ENCODE results near the gene KIF21A. TPM values are rescaled to one million over a fixed set of nuclear protein-coding genes. Genes with fewer than 3 reads are reported as not detected.

KIF21A gene
- total and polyA plus RNA-seq, 4 donors = 1.2 to 9.0 (median 5.8) TPM

DNA sequence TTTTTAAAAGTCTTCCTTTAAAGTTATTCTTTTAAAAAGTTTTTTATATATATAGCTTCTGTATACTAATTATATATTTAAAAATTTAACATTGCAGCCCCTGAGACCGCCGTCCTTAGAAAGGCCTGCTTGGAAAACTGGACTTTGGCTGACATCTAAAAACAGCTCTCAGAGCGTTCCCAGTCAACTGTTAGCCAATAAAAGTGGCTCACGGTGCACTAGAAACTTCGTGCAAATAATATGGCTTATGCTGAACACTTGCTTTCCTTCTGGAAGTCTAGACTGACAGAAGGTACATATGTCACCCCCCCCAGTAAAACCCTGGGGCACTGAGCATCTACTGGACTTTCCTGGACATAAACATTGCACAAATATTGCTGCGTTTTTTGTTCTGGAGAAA, 115.0 kb downstream of the KIF21A start:
- ATAC-seq (ENCODE audit: low FRiP score) = no peak
- Histone ChIP-seq H3K27me3 (ENCODE audit: control insufficient read depth in 1 of 2, insufficient read depth in 2 of 2, low read length in 1 of 2) (no peaks in the 10 kb centered on the region), H3K4me3 (ENCODE audit: low read length in 2 of 2) (no peak overlapping the region), H3K36me3 (ENCODE audit: control insufficient read depth in 1 of 2, insufficient read depth in 2 of 2, low read length in 1 of 2) (peaks cover 1 to 4% of the 10 kb centered on the region in 2 donors), H3K4me1 (ENCODE audit: control insufficient read depth in 1 of 2, insufficient read depth in 2 of 2, low read length in 2 of 2) (no peaks in the 10 kb centered on the region), H3K27ac (ENCODE audit: low read depth in 1 of 2, low read length in 2 of 2) (no peak overlapping the region), H3K9me3 (ENCODE audit: control insufficient read depth, low read length) (no peaks in the 10 kb centered on the region)
- DNase-seq = no peak
- 85% methylated on average over 6 of the region's 6 CpGs for WGBS, 2 donors
- intact Hi-C loops (cut with DNase I) = no loop called here

DNA sequence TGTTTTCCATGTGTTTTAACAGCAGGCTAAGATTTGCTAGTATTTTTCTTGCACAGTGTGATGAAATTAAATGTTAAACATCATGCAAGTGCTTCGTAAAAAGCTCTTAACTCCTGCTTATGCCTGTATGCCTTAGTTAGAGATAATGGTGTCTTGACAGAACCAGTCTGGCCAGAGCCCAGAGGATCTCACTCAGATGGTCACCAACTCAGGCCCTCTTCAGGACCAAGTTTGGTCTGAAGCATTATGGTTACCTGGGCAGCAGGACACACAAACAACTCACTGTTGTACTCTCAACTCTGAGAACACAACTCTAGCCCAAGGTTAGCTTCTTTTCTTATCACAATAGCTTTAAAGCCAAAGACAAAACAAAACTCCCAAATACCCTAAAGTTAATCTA, 115.4 kb downstream of the KIF21A start:
- no peaks in the 10 kb centered on the region for H3K9me3 ChIP-seq (ENCODE audit: control insufficient read depth, low read length)
- H3K27ac ChIP-seq (ENCODE audit: low read depth in 1 of 2, low read length in 2 of 2) = no peak overlapping the region
- H3K4me3 ChIP-seq (ENCODE audit: low read length in 2 of 2) = no peak overlapping the region
- 72 to 83% methylated on average over 1 of the region's 1 CpG for WGBS, 2 donors
- ATAC-seq (ENCODE audit: low FRiP score) = no peak
- H3K4me1 ChIP-seq (ENCODE audit: control insufficient read depth in 1 of 2, insufficient read depth in 2 of 2, low read length in 2 of 2) = no peaks in the 10 kb centered on the region
- peaks cover 0 to 1% of the 10 kb centered on the region in 2 donors for H3K36me3 ChIP-seq (ENCODE audit: control insufficient read depth in 1 of 2, insufficient read depth in 2 of 2, low read length in 1 of 2)
- no peaks in the 10 kb centered on the region for H3K27me3 ChIP-seq (ENCODE audit: control insufficient read depth in 1 of 2, insufficient read depth in 2 of 2, low read length in 1 of 2)
- DNase-seq = no peak
- intact Hi-C loops (cut with DNase I) = no loop called here

DNA sequence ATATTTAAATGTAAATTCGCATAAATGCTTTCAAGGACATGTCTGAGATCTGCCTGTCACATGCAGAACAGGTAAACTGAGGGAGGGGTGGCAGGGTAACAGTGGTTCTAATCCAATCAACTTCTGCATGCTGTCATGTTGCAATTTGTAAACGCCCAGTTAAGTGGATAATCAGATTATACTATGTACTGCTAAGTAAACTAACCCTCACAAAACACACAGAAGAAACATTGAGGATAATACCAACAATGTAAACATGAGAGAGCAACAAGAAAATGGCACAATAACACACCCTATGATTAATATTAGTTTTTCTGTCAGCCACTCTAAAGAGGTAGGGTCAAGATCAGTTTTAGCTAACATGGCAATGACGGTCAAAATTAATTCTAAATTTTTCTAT, 123.7 kb downstream of the KIF21A start:
- H3K27ac ChIP-seq (ENCODE audit: low read depth in 1 of 2, low read length in 2 of 2) = no peak overlapping the region
- H3K9me3 ChIP-seq (ENCODE audit: control insufficient read depth, low read length) = no peaks in the 10 kb centered on the region
- ATAC-seq (ENCODE audit: low FRiP score) (no peak), DNase-seq (no peak)
- H3K4me1 ChIP-seq (ENCODE audit: control insufficient read depth in 1 of 2, insufficient read depth in 2 of 2, low read length in 2 of 2) = no peaks in the 10 kb centered on the region
- intact Hi-C loops (cut with DNase I) = loop anchor here in 1 of 2 donors (10.0 kb wide), 1 partner anchor 376 kb away; no protein-coding TSS in a partner anchor
- H3K27me3 ChIP-seq (ENCODE audit: control insufficient read depth in 1 of 2, insufficient read depth in 2 of 2, low read length in 1 of 2) = no peaks in the 10 kb centered on the region
- WGBS, 2 donors = 96 to 97% methylated on average over 3 of the region's 3 CpGs
- H3K36me3 ChIP-seq (ENCODE audit: control insufficient read depth in 1 of 2, insufficient read depth in 2 of 2, low read length in 1 of 2) = no peaks in the 10 kb centered on the region
- H3K4me3 ChIP-seq (ENCODE audit: low read length in 2 of 2) = no peak overlapping the region

DNA sequence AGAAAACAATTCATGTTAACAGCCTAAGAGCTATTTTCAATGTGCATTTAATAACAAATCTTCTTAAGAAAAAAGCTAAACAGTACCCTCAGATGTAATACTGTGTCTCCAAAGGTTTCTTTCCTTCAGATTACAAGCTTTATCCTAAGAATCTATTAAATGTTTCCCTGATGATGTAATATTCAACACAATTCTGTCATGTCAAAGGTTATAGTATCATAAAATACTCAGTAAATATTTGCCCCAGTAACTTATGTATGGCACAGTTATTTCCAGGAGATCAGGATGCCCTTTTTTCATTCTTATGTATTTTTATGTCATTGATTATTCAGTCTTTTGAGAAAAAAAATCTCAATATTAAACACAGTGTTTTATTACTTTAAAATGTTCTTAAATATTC, 128.4 kb downstream of the KIF21A start:
- Histone ChIP-seq H3K4me1 (ENCODE audit: control insufficient read depth in 1 of 2, insufficient read depth in 2 of 2, low read length in 2 of 2) (no peaks in the 10 kb centered on the region), H3K36me3 (ENCODE audit: control insufficient read depth in 1 of 2, insufficient read depth in 2 of 2, low read length in 1 of 2) (no peaks in the 10 kb centered on the region), H3K9me3 (ENCODE audit: control insufficient read depth, low read length) (no peaks in the 10 kb centered on the region), H3K27me3 (ENCODE audit: control insufficient read depth in 1 of 2, insufficient read depth in 2 of 2, low read length in 1 of 2) (no peaks in the 10 kb centered on the region), H3K4me3 (ENCODE audit: low read length in 2 of 2) (no peak overlapping the region), H3K27ac (ENCODE audit: low read depth in 1 of 2, low read length in 2 of 2) (no peak overlapping the region)
- intact Hi-C loops (cut with DNase I) = loop anchor here in 1 of 2 donors (10.0 kb wide), 1 partner anchor 380 kb away; no protein-coding TSS in a partner anchor
- no peak for ATAC-seq (ENCODE audit: low FRiP score)
- DNase-seq = no peak

DNA sequence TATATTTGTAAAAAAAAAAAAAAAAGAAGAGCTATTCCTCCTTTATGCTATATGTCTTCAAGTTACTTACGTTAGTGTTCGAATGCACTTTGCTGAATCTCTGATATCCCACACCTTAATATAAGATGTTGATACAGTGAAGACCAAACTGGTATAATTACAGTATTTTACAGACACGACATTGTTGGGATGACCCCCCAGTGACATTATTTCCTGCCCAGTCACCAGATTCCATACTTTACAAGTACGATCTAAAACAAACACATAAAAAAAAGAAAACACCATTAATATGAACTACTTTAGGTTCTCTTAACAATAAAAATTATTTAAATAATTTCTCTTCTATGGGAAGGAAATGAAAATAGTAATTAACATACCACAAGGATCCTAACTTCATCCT, 133.4 kb downstream of the KIF21A start:
- no peaks in the 10 kb centered on the region for H3K27me3 ChIP-seq (ENCODE audit: control insufficient read depth in 1 of 2, insufficient read depth in 2 of 2, low read length in 1 of 2)
- intact Hi-C loops (cut with DNase I) = no loop called here
- no peak for DNase-seq
- H3K27ac ChIP-seq (ENCODE audit: low read depth in 1 of 2, low read length in 2 of 2) = no peak overlapping the region
- H3K4me3 ChIP-seq (ENCODE audit: low read length in 2 of 2) = no peak overlapping the region
- WGBS, 2 donors = 79 to 81% methylated on average over 4 of the region's 4 CpGs
- H3K36me3 ChIP-seq (ENCODE audit: control insufficient read depth in 1 of 2, insufficient read depth in 2 of 2, low read length in 1 of 2) = no peaks in the 10 kb centered on the region
- H3K4me1 ChIP-seq (ENCODE audit: control insufficient read depth in 1 of 2, insufficient read depth in 2 of 2, low read length in 2 of 2) = no peaks in the 10 kb centered on the region
- H3K9me3 ChIP-seq (ENCODE audit: control insufficient read depth, low read length) = no peaks in the 10 kb centered on the region
- ATAC-seq (ENCODE audit: low FRiP score) = no peak

DNA sequence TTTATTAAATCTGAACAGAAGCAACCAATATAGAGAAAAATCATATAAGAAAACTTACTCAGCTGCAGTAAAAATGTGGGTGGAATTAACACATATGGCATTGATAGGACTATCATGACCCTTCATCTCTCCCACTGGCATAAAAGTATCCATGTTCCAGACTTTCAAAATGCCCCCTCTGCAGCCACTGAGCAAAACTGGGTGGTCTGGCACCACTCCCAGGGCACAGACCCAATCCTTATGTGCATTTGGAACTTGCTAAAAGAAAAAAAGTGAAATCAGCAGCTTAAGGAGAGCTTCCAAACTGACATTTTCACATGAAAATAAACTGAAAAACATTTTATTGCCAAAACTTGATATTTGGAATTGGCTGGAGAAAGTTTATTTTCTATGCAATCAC, 141.5 kb downstream of the KIF21A start:
- no peak for ATAC-seq (ENCODE audit: low FRiP score)
- Histone ChIP-seq H3K27ac (ENCODE audit: low read depth in 1 of 2, low read length in 2 of 2) (no peak overlapping the region), H3K9me3 (ENCODE audit: control insufficient read depth, low read length) (no peaks in the 10 kb centered on the region), H3K36me3 (ENCODE audit: control insufficient read depth in 1 of 2, insufficient read depth in 2 of 2, low read length in 1 of 2) (no peaks in the 10 kb centered on the region), H3K27me3 (ENCODE audit: control insufficient read depth in 1 of 2, insufficient read depth in 2 of 2, low read length in 1 of 2) (no peaks in the 10 kb centered on the region), H3K4me3 (ENCODE audit: low read length in 2 of 2) (no peak overlapping the region), H3K4me1 (ENCODE audit: control insufficient read depth in 1 of 2, insufficient read depth in 2 of 2, low read length in 2 of 2) (no peaks in the 10 kb centered on the region)
- DNase-seq = no peak
- intact Hi-C loops (cut with DNase I) = no loop called here

DNA sequence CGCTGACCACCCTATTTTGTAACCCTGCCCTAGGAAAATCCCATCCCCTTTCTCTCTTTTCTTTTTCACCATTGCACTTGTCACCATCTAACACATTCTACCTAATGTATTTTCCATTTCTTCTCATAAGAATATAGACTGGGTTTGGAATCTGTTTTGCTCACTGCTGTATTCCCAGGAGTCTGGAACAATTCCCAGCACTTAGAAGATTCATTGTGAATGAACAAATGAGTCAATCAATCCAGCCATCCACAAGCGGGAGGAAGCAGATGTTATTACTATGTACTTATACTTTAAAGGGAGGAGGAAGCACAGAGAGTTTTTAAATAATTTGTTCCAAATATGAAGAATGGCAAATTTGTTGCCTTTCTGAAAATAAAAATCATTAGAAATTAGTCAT, 142.1 kb downstream of the KIF21A start:
- Histone ChIP-seq H3K9me3 (ENCODE audit: control insufficient read depth, low read length) (no peaks in the 10 kb centered on the region), H3K27me3 (ENCODE audit: control insufficient read depth in 1 of 2, insufficient read depth in 2 of 2, low read length in 1 of 2) (no peaks in the 10 kb centered on the region), H3K27ac (ENCODE audit: low read depth in 1 of 2, low read length in 2 of 2) (no peak overlapping the region), H3K4me3 (ENCODE audit: low read length in 2 of 2) (no peak overlapping the region), H3K4me1 (ENCODE audit: control insufficient read depth in 1 of 2, insufficient read depth in 2 of 2, low read length in 2 of 2) (no peaks in the 10 kb centered on the region), H3K36me3 (ENCODE audit: control insufficient read depth in 1 of 2, insufficient read depth in 2 of 2, low read length in 1 of 2) (no peaks in the 10 kb centered on the region)
- DNase-seq (no peak), ATAC-seq (ENCODE audit: low FRiP score) (no peak)
- intact Hi-C loops (cut with DNase I) = no loop called here
- 79 to 86% methylated on average over 2 of the region's 2 CpGs for WGBS, 2 donors

DNA sequence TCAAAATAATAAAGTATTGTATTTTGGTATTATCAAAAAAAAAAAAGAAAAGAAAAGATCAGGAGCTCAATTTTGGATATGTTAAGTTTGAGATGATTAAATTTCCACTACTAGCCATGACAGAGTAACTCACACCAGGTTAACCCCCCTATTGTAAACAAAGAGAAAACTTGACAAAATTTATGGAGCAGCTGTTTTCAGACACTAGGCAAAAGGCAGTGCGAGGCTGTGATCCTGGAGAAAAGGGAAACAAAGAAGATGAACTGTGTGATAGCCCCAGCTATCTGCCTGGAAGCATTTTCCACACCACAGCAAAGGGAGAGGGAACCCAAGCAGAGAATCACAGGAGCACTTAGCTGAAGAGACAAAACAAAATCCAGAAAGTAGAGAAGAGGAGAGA, 145.0 kb downstream of the KIF21A start:
- WGBS, 2 donors = 37 to 61% methylated on average over 1 of the region's 1 CpG
- Histone ChIP-seq H3K27ac (ENCODE audit: low read depth in 1 of 2, low read length in 2 of 2) (no peak overlapping the region), H3K27me3 (ENCODE audit: control insufficient read depth in 1 of 2, insufficient read depth in 2 of 2, low read length in 1 of 2) (no peaks in the 10 kb centered on the region), H3K4me3 (ENCODE audit: low read length in 2 of 2) (no peak overlapping the region), H3K36me3 (ENCODE audit: control insufficient read depth in 1 of 2, insufficient read depth in 2 of 2, low read length in 1 of 2) (no peaks in the 10 kb centered on the region), H3K4me1 (ENCODE audit: control insufficient read depth in 1 of 2, insufficient read depth in 2 of 2, low read length in 2 of 2) (no peaks in the 10 kb centered on the region), H3K9me3 (ENCODE audit: control insufficient read depth, low read length) (no peaks in the 10 kb centered on the region)
- ATAC-seq (ENCODE audit: low FRiP score) (no peak), DNase-seq (no peak)
- intact Hi-C loops (cut with DNase I) = no loop called here

DNA sequence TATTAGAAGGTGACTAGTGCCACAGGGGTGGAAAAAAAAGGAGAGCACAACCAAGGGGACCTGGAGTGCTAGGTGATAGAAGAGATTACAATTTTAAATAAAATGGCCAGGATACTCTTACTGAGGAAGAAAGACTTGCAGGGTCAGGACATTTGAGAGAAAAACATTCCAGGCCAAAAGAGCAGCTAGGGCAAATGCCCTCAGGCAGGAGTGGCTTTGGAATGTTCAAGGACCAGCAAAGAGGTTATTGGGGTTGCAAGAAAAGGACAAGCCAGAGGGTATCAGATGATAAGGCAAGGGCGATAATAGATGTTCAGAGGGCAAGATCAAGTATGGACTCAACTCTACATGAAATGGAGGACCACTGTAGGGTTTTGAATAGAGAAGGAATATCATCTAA, 146.4 kb downstream of the KIF21A start:
- Histone ChIP-seq H3K4me1 (ENCODE audit: control insufficient read depth in 1 of 2, insufficient read depth in 2 of 2, low read length in 2 of 2) (no peaks in the 10 kb centered on the region), H3K36me3 (ENCODE audit: control insufficient read depth in 1 of 2, insufficient read depth in 2 of 2, low read length in 1 of 2) (no peaks in the 10 kb centered on the region), H3K27ac (ENCODE audit: low read depth in 1 of 2, low read length in 2 of 2) (no peak overlapping the region), H3K9me3 (ENCODE audit: control insufficient read depth, low read length) (no peaks in the 10 kb centered on the region), H3K27me3 (ENCODE audit: control insufficient read depth in 1 of 2, insufficient read depth in 2 of 2, low read length in 1 of 2) (no peaks in the 10 kb centered on the region), H3K4me3 (ENCODE audit: low read length in 2 of 2) (no peak overlapping the region)
- no peak for DNase-seq
- WGBS, 2 donors = 93 to 95% methylated on average over 1 of the region's 1 CpG
- intact Hi-C loops (cut with DNase I) = no loop called here
- ATAC-seq (ENCODE audit: low FRiP score) = no peak
